Fibroblast of mammary gland (primary cell): ENCODE results near the gene MAN1B1.

Experiments
- DNase-seq: peaks from one replicate; pipeline ENCODE4 v3.0.0-alpha.2; 2010; ENCODE audit warnings: low read depth
- H3K4me3 ChIP-seq: 2 replicates; pipeline ENCODE4 v1.5.1; 2011; ENCODE audit warnings: low read depth, mild to moderate bottlenecking, low read length, moderate library complexity; ENCODE audit not compliant: control insufficient read depth
- CTCF ChIP-seq: conservative IDR thresholded peaks from 2 replicates; pipeline ENCODE4 v1.5.1; 2011; ENCODE audit warnings: low read depth, low read length, inconsistent platforms; ENCODE audit not compliant: control insufficient read depth, insufficient read depth

The MAN1B1 gene

GRCh38 chr9:137140151-137141012, 53.6 kb downstream of the MAN1B1 start:
- no peak for TF ChIP-seq CTCF
- no peak for DNase-seq
- no peak overlapping the region for H3K4me3 ChIP-seq

GRCh38 chr9:137141050-137141810, 54.4 kb downstream of the MAN1B1 start:
- H3K4me3 ChIP-seq: no peak overlapping the region
- no peak for DNase-seq
- no peak for TF ChIP-seq CTCF

DNA sequence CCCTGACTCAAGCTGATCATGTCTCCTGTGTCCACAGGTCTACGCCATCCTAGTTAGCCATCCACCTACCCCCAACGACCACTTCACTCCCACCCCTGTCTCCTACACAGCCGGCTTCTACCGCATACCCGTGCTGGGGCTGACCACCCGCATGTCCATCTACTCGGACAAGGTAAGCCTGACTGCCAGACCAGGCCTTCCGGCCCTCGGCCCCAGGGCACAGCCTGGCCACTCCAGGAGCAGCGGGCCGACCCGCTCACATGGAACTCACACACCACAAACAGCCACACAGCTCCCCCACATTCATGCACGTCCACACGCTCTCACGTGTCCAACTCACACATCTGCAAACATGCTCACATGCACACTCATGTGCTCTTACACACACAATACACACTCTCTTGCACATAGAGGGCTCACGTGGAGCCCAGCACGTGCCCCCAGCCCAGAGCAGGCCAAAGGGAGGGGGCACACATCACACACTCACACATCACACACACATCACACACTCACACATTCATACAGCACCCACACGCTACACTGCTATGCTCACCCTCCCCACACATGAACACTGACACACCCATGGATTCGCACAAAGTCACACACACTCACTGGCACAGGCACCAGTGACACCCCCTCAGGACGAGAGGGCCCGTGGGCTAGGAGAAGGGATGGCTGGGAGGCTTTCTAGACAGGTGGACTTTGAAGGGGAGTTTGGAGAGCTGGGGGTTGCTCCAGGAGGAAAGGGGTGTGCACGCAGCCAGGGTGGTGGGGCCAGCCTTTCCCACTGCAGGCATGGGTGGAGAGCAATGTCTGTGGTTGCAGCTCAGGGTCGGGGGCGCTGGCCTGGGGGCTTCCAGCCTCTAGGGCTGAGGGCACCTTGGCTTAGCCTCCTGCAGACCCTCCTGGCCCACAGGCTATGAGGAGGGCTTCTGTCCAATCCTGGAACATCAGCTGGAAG, 55.5 kb downstream of the MAN1B1 start:
- no peak for DNase-seq
- no peak overlapping the region for H3K4me3 ChIP-seq
- no peak for TF ChIP-seq CTCF

DNA sequence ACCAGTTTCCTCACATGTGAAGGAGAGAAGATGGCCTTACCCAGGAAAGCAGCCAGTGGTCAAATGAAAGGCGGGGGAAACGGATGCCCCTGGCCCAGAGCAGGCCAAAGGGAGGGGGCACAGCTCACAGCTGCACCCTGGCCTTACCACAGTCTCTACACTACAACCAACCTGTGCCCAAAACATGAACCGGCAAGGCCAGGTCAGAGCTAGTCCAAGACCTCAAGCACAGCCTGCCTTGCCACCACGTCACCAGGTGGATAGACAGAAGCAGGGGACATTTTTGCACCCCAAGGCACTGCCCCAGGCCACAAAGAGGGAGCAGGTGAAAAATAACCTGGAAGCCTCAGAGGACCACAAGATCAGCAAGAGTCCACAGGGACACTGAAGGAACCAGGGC, 56.7 kb downstream of the MAN1B1 start:
- DNase-seq: no peak
- no peak overlapping the region for H3K4me3 ChIP-seq
- no peak for TF ChIP-seq CTCF

- H3K4me3 ChIP-seq: no peak overlapping the region
- TF ChIP-seq CTCF: no peak
- no peak for DNase-seq
Observed at GRCh38 chr9:137145731-137146526, 59.1 kb downstream of the MAN1B1 start.
